NCI-H345 (cell line): ENCODE data around the gene GRID1.

Source experiments
- DNase-seq: peaks from one replicate; lab custom pipeline; 2025; lab: John Stamatoyannopoulos, UW

The GRID1 gene

GRCh38 chr10:86209726-86210125 lies 156.9 kb downstream of the GRID1 start:
- no peak for DNase-seq

GRCh38 chr10:86207226-86207625 lies 159.4 kb downstream of the GRID1 start:
- DNase-seq = no peak

GRCh38 chr10:86206240-86206579 lies 160.4 kb downstream of the GRID1 start:
- no peak for DNase-seq

GRCh38 chr10:86205306-86206239 lies 161.0 kb downstream of the GRID1 start:
- no peak for DNase-seq

- DNase-seq = no peak
Observed at GRCh38 chr10:86204421-86205305, 161.9 kb downstream of the GRID1 start.

- no peak for DNase-seq
Observed at GRCh38 chr10:86203162-86203905, 163.3 kb downstream of the GRID1 start.

GRCh38 chr10:86202226-86202735 lies 164.3 kb downstream of the GRID1 start:
- no peak for DNase-seq

GRCh38 chr10:86200867-86201266 lies 165.7 kb downstream of the GRID1 start:
- no peak for DNase-seq

GRCh38 chr10:86200269-86200668 lies 166.3 kb downstream of the GRID1 start:
- DNase-seq = no peak

GRCh38 chr10:86199041-86199440 lies 167.6 kb downstream of the GRID1 start:
- DNase-seq = no peak

GRCh38 chr10:86198271-86198670 lies 168.3 kb downstream of the GRID1 start:
- no peak for DNase-seq

- no peak for DNase-seq
Observed at GRCh38 chr10:86197166-86197790, 169.3 kb downstream of the GRID1 start.

GRCh38 chr10:86195521-86196157 lies 171.0 kb downstream of the GRID1 start:
- peak; percentile 56 for DNase-seq

GRCh38 chr10:86194684-86195083 lies 171.9 kb downstream of the GRID1 start:
- DNase-seq = no peak

- DNase-seq = no peak
Observed at GRCh38 chr10:86193841-86194240, 172.8 kb downstream of the GRID1 start.

- no peak for DNase-seq
Observed at GRCh38 chr10:86192691-86193090, 173.9 kb downstream of the GRID1 start.

GRCh38 chr10:86192147-86192546 lies 174.4 kb downstream of the GRID1 start:
- no peak for DNase-seq

- DNase-seq = no peak
Observed at GRCh38 chr10:86191686-86192085, 174.9 kb downstream of the GRID1 start.

- no peak for DNase-seq
Observed at GRCh38 chr10:86191166-86191565, 175.4 kb downstream of the GRID1 start.

- no peak for DNase-seq
Observed at GRCh38 chr10:86190291-86190690, 176.3 kb downstream of the GRID1 start.

GRCh38 chr10:86189891-86190290 lies 176.7 kb downstream of the GRID1 start:
- no peak for DNase-seq
